ENCODE data around the gene PHB1. TPM values are rescaled to one million over a fixed set of nuclear protein-coding genes. Genes with fewer than 3 reads are reported as not detected.

PHB1 gene
- total RNA-seq, 6 donors from 2014 or later: 19.9 to 144 (median 68.8) TPM

- Histone ChIP-seq H3K36me3 (no peaks in the 10 kb centered on the region), H3K27me3 (no peaks in the 10 kb centered on the region), H3K9me3 (no peaks in the 10 kb centered on the region), H3K4me1 (no peaks in the 10 kb centered on the region), H3K27ac (no peak overlapping the region), H3K4me3 (no peak overlapping the region)
- WGBS, 2 donors: 91 to 92% methylated on average over 6 of the region's 6 CpGs
- DNase-seq (no peak), ATAC-seq (ENCODE audit: low FRiP score in 2 of 2) (no peak)
- TF ChIP-seq EP300 (IDR thresholded peaks at IDR 0.05): no peak
- TF ChIP-seq, protein P1, sequence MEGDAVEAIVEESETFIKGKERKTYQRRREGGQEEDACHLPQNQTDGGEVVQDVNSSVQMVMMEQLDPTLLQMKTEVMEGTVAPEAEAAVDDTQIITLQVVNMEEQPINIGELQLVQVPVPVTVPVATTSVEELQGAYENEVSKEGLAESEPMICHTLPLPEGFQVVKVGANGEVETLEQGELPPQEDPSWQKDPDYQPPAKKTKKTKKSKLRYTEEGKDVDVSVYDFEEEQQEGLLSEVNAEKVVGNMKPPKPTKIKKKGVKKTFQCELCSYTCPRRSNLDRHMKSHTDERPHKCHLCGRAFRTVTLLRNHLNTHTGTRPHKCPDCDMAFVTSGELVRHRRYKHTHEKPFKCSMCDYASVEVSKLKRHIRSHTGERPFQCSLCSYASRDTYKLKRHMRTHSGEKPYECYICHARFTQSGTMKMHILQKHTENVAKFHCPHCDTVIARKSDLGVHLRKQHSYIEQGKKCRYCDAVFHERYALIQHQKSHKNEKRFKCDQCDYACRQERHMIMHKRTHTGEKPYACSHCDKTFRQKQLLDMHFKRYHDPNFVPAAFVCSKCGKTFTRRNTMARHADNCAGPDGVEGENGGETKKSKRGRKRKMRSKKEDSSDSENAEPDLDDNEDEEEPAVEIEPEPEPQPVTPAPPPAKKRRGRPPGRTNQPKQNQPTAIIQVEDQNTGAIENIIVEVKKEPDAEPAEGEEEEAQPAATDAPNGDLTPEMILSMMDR (IDR thresholded peaks at IDR 0.05): no peak
These were observed 41.6 kb downstream of the PHB1 start for GRCh38 chr17:49373115-49373514.

DNA sequence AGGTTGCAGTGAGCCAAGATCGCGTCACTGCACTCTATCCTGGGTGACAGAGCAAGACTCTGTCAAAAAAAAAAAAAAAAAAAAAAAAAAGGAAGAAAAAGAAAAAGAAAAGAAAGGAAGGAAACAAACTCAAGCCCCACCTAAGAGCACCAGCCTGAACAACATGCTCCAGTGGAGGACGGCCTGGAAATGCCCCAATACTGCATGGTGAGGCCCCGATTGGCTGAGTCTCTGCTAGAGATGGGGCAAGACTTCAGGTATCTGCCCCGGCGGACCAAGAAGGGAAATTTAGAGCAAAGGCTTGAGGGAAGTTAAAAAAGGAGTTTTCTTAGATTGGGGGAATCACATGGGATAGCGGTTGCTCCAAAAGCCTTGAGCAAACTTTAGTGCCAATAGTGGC, 42.3 kb downstream of the PHB1 start:
- 76 to 82% methylated on average over 7 of the region's 7 CpGs for WGBS, 2 donors
- Histone ChIP-seq H3K4me3 (no peak overlapping the region), H3K4me1 (no peaks in the 10 kb centered on the region), H3K9me3 (no peaks in the 10 kb centered on the region), H3K36me3 (no peaks in the 10 kb centered on the region), H3K27ac (no peak overlapping the region), H3K27me3 (no peaks in the 10 kb centered on the region)
- no peak for DNase-seq
- TF ChIP-seq POLR2AphosphoS5 (IDR thresholded peaks at IDR 0.05) (no peak), EP300 (IDR thresholded peaks at IDR 0.05) (no peak), POLR2A (IDR thresholded peaks at IDR 0.05) (no peak)
- TF ChIP-seq, protein P1 (IDR thresholded peaks at IDR 0.05): no peak
- ATAC-seq (ENCODE audit: low FRiP score in 2 of 2): no peak

- 64 to 69% methylated on average over 13 of the region's 13 CpGs for WGBS, 2 donors
- Histone ChIP-seq H3K36me3 (no peaks in the 10 kb centered on the region), H3K4me1 (no peaks in the 10 kb centered on the region), H3K9me3 (no peaks in the 10 kb centered on the region), H3K27ac (no peak overlapping the region), H3K27me3 (no peaks in the 10 kb centered on the region), H3K4me3 (no peak overlapping the region)
- ATAC-seq (ENCODE audit: low FRiP score in 2 of 2) (no peak), DNase-seq (no peak)
- TF ChIP-seq POLR2AphosphoS5 (IDR thresholded peaks at IDR 0.05): no peak
- no peak for TF ChIP-seq POLR2A (IDR thresholded peaks at IDR 0.05)
- no peak for TF ChIP-seq EP300 (IDR thresholded peaks at IDR 0.05)
- TF ChIP-seq, protein P1 (IDR thresholded peaks at IDR 0.05): no peak
These were observed 43.5 kb downstream of the PHB1 start for GRCh38 chr17:49370971-49371834.

- DNase-seq (no peak), ATAC-seq (ENCODE audit: low FRiP score in 2 of 2) (no peak)
- H3K4me3 ChIP-seq: no peak overlapping the region
- H3K27me3 ChIP-seq: no peaks in the 10 kb centered on the region
- H3K9me3 ChIP-seq: no peaks in the 10 kb centered on the region
- no peaks in the 10 kb centered on the region for H3K4me1 ChIP-seq
- TF ChIP-seq POLR2AphosphoS5 (IDR thresholded peaks at IDR 0.05): no peak
- TF ChIP-seq EP300 (IDR thresholded peaks at IDR 0.05): no peak
- TF ChIP-seq POLR2A (IDR thresholded peaks at IDR 0.05): no peak
- TF ChIP-seq, protein P1 (IDR thresholded peaks at IDR 0.05): no peak
- no peaks in the 10 kb centered on the region for H3K36me3 ChIP-seq
- 86 to 89% methylated on average over 1 of the region's 1 CpG for WGBS, 2 donors
- no peak overlapping the region for H3K27ac ChIP-seq
These were observed 44.9 kb downstream of the PHB1 start for GRCh38 chr17:49369760-49370159.

DNA sequence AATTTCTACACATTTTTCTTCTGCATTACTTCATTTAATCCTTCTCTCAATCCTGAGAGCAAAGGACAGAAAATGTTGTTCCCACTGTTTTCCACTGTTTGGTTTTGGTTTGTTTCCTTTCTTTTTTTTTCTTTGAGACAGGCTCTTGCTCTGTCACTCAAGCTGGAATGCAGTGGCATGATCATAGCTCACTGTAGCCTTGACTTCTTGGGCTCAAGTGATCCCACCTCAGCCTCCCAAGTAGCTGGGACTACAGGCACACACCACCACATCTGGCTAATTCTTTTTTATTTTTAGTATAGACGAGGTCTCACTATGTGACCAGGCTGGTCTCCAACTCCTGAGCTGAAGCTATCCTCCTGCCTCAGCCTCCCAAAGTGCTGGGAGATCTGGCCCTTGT, 45.6 kb downstream of the PHB1 start:
- 88 to 100% methylated on average over 1 of the region's 1 CpG for WGBS, 2 donors
- H3K9me3 ChIP-seq: no peaks in the 10 kb centered on the region
- no peak overlapping the region for H3K27ac ChIP-seq
- H3K4me1 ChIP-seq: no peaks in the 10 kb centered on the region
- DNase-seq (no peak), ATAC-seq (ENCODE audit: low FRiP score in 2 of 2) (no peak)
- TF ChIP-seq, protein P1 (IDR thresholded peaks at IDR 0.05): no peak
- TF ChIP-seq EP300 (IDR thresholded peaks at IDR 0.05): no peak
- H3K36me3 ChIP-seq: no peaks in the 10 kb centered on the region
- H3K27me3 ChIP-seq: no peaks in the 10 kb centered on the region
- H3K4me3 ChIP-seq: no peak overlapping the region
